ENCODE data around the gene QKI.

QKI gene

DNA sequence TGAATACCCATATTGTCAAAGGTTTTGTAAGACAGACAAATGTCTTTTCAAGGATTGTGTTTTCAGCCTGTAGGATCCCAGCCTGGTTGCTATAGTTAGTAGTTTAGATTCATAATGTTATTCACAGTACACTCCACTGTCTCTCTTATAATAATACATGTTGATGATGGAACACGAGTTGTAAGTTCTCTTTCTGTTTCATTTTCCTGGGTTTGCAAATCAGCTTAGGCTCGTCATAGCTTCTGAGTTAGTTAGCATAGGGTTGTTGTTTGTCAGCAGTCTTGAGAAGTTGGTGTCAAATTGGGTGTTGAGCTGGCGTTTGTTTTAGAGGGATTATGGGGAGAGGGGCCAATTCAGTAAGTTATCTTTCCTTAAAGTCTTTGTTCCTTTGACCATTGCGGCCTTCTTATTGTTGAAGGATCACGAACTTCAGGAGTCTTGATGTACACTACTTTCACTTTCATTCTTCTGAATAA lies 45.8 kb downstream of the QKI start:
- TF ChIP-seq GATA2 (IDR thresholded peaks at IDR 0.05; ENCODE audit: low read depth, low read length) (no peak), GATA3 (IDR thresholded peaks at IDR 0.05; ENCODE audit: low read depth, low read length) (no peak)

GRCh38 chr6:163461696-163462095 lies 47.2 kb downstream of the QKI start:
- no peak for TF ChIP-seq GATA3 (IDR thresholded peaks at IDR 0.05; ENCODE audit: low read depth, low read length)

DNA sequence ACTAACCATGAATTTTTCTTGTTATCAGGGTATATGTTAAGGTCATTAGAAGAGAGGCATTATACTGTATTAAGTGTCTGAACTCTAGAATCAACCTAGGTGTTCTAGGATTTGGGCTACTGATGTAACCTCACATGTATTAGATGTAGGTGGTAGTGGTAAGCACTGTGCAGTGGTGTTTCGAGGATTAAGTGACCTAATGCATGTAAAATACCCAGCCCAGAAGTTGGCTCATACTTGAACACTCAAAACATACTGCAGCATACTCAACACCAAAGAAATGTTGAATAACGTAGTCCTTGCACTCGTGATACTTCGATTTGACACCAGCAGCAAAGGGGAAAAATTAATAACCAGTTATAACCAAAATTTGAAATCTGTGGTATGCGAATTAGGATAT lies 48.7 kb downstream of the QKI start:
- no peak for TF ChIP-seq GATA2 (IDR thresholded peaks at IDR 0.05; ENCODE audit: low read depth, low read length)
- TF ChIP-seq GATA3 (IDR thresholded peaks at IDR 0.05; ENCODE audit: low read depth, low read length) = no peak

- TF ChIP-seq GATA2 (IDR thresholded peaks at IDR 0.05; ENCODE audit: low read depth, low read length) (no peak), GATA3 (IDR thresholded peaks at IDR 0.05; ENCODE audit: low read depth, low read length) (no peak)
Observed at GRCh38 chr6:163463795-163464194, 49.3 kb downstream of the QKI start.

- no peak for TF ChIP-seq GATA2 (IDR thresholded peaks at IDR 0.05; ENCODE audit: low read depth, low read length)
- TF ChIP-seq GATA3 (IDR thresholded peaks at IDR 0.05; ENCODE audit: low read depth, low read length) = no peak
Observed at GRCh38 chr6:163466839-163467390, 52.4 kb downstream of the QKI start.

DNA sequence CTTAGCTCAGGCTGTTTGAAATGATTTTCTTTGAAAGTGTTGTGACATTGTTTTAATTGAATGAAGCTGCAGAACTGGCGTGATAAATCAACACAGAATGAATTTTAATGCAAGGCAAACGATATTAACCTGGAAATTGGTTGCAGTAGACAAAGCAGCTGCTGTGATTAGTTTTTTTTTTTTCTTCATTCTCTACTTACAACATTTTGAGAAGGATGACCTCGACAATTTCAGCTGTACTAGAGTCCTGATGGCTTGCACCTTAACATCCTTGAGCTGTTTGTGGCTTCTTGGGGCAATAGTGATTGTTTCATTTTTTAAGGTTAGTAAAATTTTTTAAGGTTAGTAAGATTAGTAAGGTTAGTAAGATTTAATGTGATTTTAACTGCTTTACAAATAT lies 54.2 kb downstream of the QKI start:
- TF ChIP-seq GATA3 (IDR thresholded peaks at IDR 0.05; ENCODE audit: low read depth, low read length) (no peak), GATA2 (IDR thresholded peaks at IDR 0.05; ENCODE audit: low read depth, low read length) (no peak)

DNA sequence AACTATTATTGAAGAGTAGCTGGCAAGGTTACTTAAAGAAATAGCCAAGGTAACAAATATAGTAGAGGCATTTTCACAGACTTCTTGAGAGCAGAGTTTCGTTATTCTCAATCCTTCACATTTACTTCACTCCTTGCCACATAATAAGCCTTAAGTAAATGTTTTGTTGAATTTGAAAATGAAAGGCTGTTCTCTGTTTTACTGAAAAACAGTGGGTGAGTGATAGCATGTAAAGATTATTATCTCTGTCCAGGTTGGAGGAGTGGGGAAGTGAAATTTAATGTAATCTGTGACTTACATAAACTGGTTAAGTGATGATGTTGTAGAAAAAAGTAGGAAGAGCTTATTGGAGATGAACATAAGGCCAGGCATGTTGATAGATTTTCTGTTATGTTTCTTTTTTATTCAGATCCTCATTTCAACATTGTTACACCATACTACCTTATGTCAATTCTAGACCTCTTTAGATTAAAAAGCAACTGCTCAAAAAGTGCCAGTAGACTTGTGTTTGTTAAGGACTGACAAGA lies 55.0 kb downstream of the QKI start:
- TF ChIP-seq GATA3 (IDR thresholded peaks at IDR 0.05; ENCODE audit: low read depth, low read length) (no peak), GATA2 (IDR thresholded peaks at IDR 0.05; ENCODE audit: low read depth, low read length) (no peak)

DNA sequence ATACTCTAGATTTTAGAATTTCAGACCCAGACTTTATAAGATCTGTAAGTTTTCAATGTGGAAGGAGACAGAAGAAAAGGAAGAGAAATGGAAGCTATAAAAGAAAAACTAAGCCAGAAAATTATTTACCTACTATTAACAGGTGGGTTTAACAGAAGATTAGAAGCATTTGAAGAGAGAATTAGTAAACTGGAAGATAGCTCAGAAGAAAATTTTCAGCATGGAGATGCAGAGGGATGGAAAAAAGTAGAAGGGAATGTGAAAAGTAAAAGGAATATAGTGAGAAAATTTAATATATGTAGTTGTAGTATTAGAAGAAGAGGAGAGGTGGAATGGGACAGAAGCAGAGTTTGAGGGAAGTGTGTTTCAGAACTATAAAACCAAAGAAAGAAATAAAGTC lies 56.1 kb downstream of the QKI start:
- TF ChIP-seq GATA3 (IDR thresholded peaks at IDR 0.05; ENCODE audit: low read depth, low read length) (no peak), GATA2 (IDR thresholded peaks at IDR 0.05; ENCODE audit: low read depth, low read length) (no peak)

DNA sequence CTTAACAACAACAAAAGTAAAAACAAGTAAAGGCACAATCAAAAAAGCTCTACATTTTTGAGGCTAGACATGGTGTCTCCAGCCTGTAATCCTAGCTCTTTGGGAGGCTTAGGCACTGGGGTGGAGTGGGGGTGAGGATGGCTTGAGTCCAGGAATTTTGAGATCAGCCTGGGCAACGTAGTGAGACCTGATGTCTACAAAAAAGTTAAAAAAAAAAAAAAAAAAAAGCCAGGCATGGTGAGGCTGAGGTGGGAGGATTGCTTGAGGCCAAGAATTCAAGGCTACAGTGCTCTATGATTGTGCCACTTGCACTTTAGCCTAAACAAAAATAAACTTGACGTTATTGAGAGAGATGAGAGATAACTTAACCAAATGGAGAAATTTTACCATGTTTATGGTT lies 60.1 kb downstream of the QKI start:
- no peak for TF ChIP-seq GATA2 (IDR thresholded peaks at IDR 0.05; ENCODE audit: low read depth, low read length)

DNA sequence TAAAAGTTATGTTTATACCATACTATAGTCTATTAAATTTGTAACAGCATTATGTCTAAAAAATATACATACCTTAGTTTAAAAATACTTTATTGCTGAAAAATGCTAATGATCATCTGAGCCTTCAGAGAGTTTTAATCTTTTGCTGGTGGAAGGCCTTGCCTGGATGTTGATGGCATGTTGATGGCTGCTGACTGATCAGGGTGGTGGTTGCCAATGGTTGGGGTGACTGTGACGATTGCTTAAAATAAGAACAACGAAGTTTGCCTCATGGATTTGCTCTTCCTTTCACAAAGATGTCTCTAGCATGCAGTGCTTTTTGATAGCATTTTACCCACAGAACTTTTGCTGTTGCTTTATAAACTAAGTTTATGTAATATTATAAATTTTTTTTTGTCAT lies 68.6 kb downstream of the QKI start:
- TF ChIP-seq GATA3 (IDR thresholded peaks at IDR 0.05; ENCODE audit: low read depth, low read length) (no peak), GATA2 (IDR thresholded peaks at IDR 0.05; ENCODE audit: low read depth, low read length) (no peak)

GRCh38 chr6:163485388-163485851 lies 70.9 kb downstream of the QKI start:
- no peak for TF ChIP-seq GATA3 (IDR thresholded peaks at IDR 0.05; ENCODE audit: low read depth, low read length)
- TF ChIP-seq GATA2 (IDR thresholded peaks at IDR 0.05; ENCODE audit: low read depth, low read length) = no peak

DNA sequence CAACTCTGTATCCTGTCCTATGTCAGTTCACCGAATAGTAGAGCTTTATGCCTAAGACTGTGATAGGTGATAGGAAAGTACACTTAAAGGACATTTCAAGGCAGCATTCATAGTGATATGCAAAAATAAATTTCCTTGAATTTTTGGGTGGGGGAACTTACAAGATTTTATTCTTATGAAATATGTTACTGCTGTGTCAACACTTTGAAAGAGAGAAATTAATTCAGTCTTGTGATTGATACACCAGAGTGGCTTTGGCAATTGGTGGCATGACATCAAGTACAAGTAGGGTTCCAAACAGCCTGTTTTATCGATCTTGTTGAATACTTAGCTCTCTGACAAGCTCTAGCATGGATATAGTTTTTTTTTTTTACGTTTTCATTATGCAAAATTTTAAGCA lies 72.3 kb downstream of the QKI start:
- TF ChIP-seq GATA3 (IDR thresholded peaks at IDR 0.05; ENCODE audit: low read depth, low read length) = no peak
- no peak for TF ChIP-seq GATA2 (IDR thresholded peaks at IDR 0.05; ENCODE audit: low read depth, low read length)

DNA sequence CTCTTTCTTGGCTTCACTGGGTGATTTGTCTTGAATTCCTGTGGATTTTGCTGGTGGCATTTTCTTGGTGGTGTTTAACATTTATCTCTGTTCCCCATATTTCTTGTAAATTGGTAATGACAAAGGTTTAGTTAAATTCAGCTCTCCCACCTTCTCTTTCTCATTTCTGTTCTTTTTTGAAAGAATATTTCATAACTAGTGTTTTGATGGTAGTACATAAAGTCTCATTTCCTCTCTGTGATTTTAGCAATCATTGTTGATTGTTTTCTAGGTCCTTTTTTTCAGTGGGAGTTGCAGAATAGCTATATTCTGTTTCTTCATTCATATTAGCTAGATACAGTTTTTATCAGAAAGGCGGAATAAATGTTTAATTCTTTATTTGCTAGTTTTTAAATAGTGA lies 73.1 kb downstream of the QKI start:
- TF ChIP-seq GATA2 (IDR thresholded peaks at IDR 0.05; ENCODE audit: low read depth, low read length) (no peak), GATA3 (IDR thresholded peaks at IDR 0.05; ENCODE audit: low read depth, low read length) (no peak)

DNA sequence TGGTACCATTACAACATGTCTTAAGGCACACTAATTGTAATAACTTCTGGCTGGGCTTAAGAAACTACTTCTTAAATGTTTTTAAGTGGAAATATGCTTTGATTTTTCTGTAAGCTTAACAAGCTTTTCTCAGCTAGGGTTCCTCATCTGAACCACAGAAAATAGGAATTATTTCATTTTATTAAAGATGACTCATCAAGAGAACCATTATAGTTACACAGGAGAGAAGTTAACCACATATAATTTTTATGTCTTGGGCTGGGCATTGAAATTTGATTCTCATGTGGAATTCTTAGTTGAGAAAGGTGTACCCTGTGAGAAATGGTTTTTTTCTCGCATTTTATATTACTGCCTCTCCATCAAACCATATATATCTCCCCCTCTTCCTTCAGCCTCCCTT lies 75.1 kb downstream of the QKI start:
- TF ChIP-seq GATA3 (IDR thresholded peaks at IDR 0.05; ENCODE audit: low read depth, low read length) = no peak

DNA sequence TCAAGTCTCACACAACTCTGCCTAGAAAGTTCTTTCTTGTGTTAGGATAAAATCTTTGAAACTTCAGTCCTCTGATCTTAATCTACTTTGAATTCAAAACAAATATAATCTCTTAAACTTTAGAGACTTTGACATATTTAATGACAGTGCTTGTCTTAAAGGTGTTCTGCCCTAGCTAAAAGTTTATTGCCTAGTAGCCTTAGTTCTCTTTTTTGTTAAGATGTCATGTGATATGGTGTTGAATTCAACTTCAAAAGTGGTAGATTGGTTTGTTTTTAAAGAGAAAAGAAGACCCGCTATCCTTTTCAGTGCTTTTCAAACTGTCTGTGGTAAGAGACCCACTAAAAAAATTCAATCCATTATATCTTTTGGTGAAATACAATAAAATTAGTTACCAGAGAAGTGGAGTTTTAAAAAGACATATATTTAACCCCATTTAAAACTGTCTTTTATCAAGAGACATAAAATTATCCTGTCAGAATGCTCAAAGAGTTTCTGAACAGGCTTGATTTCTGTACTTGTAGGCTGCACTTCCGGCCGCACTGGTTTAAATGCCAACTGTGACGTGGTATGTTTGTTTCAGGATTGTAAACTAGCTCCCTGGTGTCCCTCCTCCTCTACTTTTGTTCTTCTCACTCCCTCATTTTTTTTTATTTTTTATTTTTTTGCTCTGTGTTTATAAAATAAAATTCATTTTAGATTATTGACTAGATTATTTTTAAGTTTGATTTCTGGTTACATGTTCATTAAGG lies 76.5 kb downstream of the QKI start:
- TF ChIP-seq GATA3 (IDR thresholded peaks at IDR 0.05; ENCODE audit: low read depth, low read length) (no peak), GATA2 (IDR thresholded peaks at IDR 0.05; ENCODE audit: low read depth, low read length) (no peak)

Data from SH-SY5Y (cell line).